Measurements from ENCODE around the gene SIGMAR1. TPM values are rescaled to one million over a fixed set of nuclear protein-coding genes. Genes with fewer than 3 reads are reported as not detected.
A peak's percentile ranks its signal among the peaks of the same experiment; 100 is the strongest.

SIGMAR1 gene
- total RNA-seq, 4 donors from 2014 or later: 18.9 to 35.7 (median 27.4) TPM

- no peak overlapping the region for H3K27ac ChIP-seq
- DNase-seq (no peak), ATAC-seq (no peak)
- no peaks in the 10 kb centered on the region for H3K27me3 ChIP-seq
- in situ Hi-C loops (cut with MboI; ENCODE audit: low sequenced_read_pairs in 4 of 4) (loop anchor here in 1 of 4 donors (25.0 kb wide), 1 partner anchor 429 kb away; the partner anchor contains the start of genes FANCG and PIGO), intact Hi-C loops (cut with DNase I; ENCODE audit: low total_unique reads) (no loop called here)
- TF ChIP-seq POLR2A (IDR thresholded peaks at IDR 0.05) (no peak), CTCF (IDR thresholded peaks at IDR 0.05 in 4 of 5, conservative IDR thresholded peaks at IDR 0.05 in 1 of 5) (no peak)
- peaks cover 0 to 6% of the 10 kb centered on the region in 2 donors for H3K36me3 ChIP-seq
- no peak overlapping the region for H3K4me3 ChIP-seq
- H3K4me1 ChIP-seq: peaks cover 15 to 20% of the 10 kb centered on the region in 2 donors
- H3K9me3 ChIP-seq: no peaks in the 10 kb centered on the region
Measured at GRCh38 chr9:34658461-34658860, 20.9 kb upstream of the SIGMAR1 start.

GRCh38 chr9:34656992-34657391 is 19.4 kb upstream of the SIGMAR1 start:
- peaks cover 0 to 6% of the 10 kb centered on the region in 2 donors for H3K36me3 ChIP-seq
- DNase-seq (no peak), ATAC-seq (no peak)
- H3K27me3 ChIP-seq: no peaks in the 10 kb centered on the region
- H3K27ac ChIP-seq: no peak overlapping the region
- in situ Hi-C loops (cut with MboI; ENCODE audit: low sequenced_read_pairs in 4 of 4) (loop anchor here in 1 of 4 donors (25.0 kb wide), 1 partner anchor 430 kb away; the partner anchor contains the start of genes FANCG and PIGO), intact Hi-C loops (cut with DNase I; ENCODE audit: low total_unique reads) (no loop called here)
- H3K4me3 ChIP-seq: no peak overlapping the region
- TF ChIP-seq POLR2A (IDR thresholded peaks at IDR 0.05) (no peak), CTCF (IDR thresholded peaks at IDR 0.05 in 4 of 5, conservative IDR thresholded peaks at IDR 0.05 in 1 of 5) (no peak)
- H3K4me1 ChIP-seq: peaks cover 28 to 32% of the 10 kb centered on the region in 2 donors
- no peaks in the 10 kb centered on the region for H3K9me3 ChIP-seq

GRCh38 chr9:34655394-34655793 is 17.8 kb upstream of the SIGMAR1 start:
- Histone ChIP-seq H3K27me3 (no peaks in the 10 kb centered on the region), H3K36me3 (no peaks in the 10 kb centered on the region), H3K9me3 (no peaks in the 10 kb centered on the region), H3K27ac (peak overlapping the region in 1 of 4 donors; percentile 91), H3K4me3 (no peak overlapping the region), H3K4me1 (peaks cover 28 to 41% of the 10 kb centered on the region in 2 donors)
- intact Hi-C loops (cut with DNase I; ENCODE audit: low total_unique reads) (no loop called here), in situ Hi-C loops (cut with MboI; ENCODE audit: low sequenced_read_pairs in 4 of 4) (loop anchor here in 1 of 4 donors (25.0 kb wide), 1 partner anchor 432 kb away; the partner anchor contains the start of genes FANCG and PIGO)
- no peak for ATAC-seq
- TF ChIP-seq POLR2A (IDR thresholded peaks at IDR 0.05) (no peak), CTCF (IDR thresholded peaks at IDR 0.05 in 4 of 5, conservative IDR thresholded peaks at IDR 0.05 in 1 of 5) (no peak)
- no peak for DNase-seq

- Histone ChIP-seq H3K9me3 (no peaks in the 10 kb centered on the region), H3K36me3 (peaks cover 0 to 4% of the 10 kb centered on the region in 2 donors), H3K4me3 (no peak overlapping the region), H3K4me1 (peaks cover 28 to 41% of the 10 kb centered on the region in 2 donors), H3K27ac (peak overlapping the region; percentile 88 to 91 (median 89)), H3K27me3 (no peaks in the 10 kb centered on the region)
- no peak for ATAC-seq
- in situ Hi-C loops (cut with MboI; ENCODE audit: low sequenced_read_pairs in 4 of 4): loop anchor here in 1 of 4 donors (25.0 kb wide), 1 partner anchor 433 kb away; the partner anchor contains the start of genes FANCG and PIGO
- DNase-seq: peak in 1 of 2 donors; percentile 63
- TF ChIP-seq CTCF (IDR thresholded peaks at IDR 0.05 in 4 of 5, conservative IDR thresholded peaks at IDR 0.05 in 1 of 5): no peak
- no peak for TF ChIP-seq POLR2A (IDR thresholded peaks at IDR 0.05)
- intact Hi-C loops (cut with DNase I; ENCODE audit: low total_unique reads): loop anchor here (5.0 kb wide), 1 partner anchor 333 kb away; the partner anchor contains the start of gene DNAJB5
Measured at GRCh38 chr9:34654323-34655051, 16.9 kb upstream of the SIGMAR1 start.

Data from gastrocnemius medialis (tissue), 4 donors.